DMS114 treated with DMSO at 0.1 percent for 48 hours (cell line): ENCODE measurements around the gene ABHD8.
A peak's percentile ranks its signal among the peaks of the same experiment; 100 is the strongest.
"Not testable (repeated sequence)": the region's sequence is repeated elsewhere in the genome, so short reads cannot be mapped to it uniquely, and the experiment has no call there.

ENCODE experiments used
- DNase-seq: peaks from one replicate; lab custom pipeline; 2025; ENCODE audit not compliant: unreplicated experiment; lab: John Stamatoyannopoulos, UW

The ABHD8 gene

GRCh38 chr19:17300992-17301619 is 2.1 kb downstream of the ABHD8 start:
- DNase-seq: no peak

GRCh38 chr19:17296976-17297375 is 6.2 kb downstream of the ABHD8 start:
- DNase-seq: no peak

GRCh38 chr19:17296273-17296672 is 7.0 kb downstream of the ABHD8 start:
- DNase-seq: no peak

GRCh38 chr19:17295551-17295950 is 7.7 kb downstream of the ABHD8 start:
- DNase-seq: not testable (repeated sequence)

- DNase-seq: no peak
These were observed 9.0 kb downstream of the ABHD8 start for GRCh38 chr19:17294051-17294891.

- no peak for DNase-seq
These were observed 9.6 kb downstream of the ABHD8 start for GRCh38 chr19:17293605-17294004.

GRCh38 chr19:17292301-17293074 is 10.7 kb downstream of the ABHD8 start:
- peak; percentile 29 for DNase-seq

GRCh38 chr19:17289489-17289888 is 13.7 kb downstream of the ABHD8 start:
- DNase-seq: no peak

GRCh38 chr19:17286752-17287151 is 16.5 kb downstream of the ABHD8 start:
- DNase-seq: no peak

GRCh38 chr19:17286263-17286662 is 17.0 kb downstream of the ABHD8 start:
- no peak for DNase-seq

- DNase-seq: no peak
These were observed 17.6 kb downstream of the ABHD8 start for GRCh38 chr19:17285415-17286135.

GRCh38 chr19:17283504-17283996 is 19.7 kb downstream of the ABHD8 start:
- no peak for DNase-seq

- DNase-seq: peak; percentile 70
These were observed 20.6 kb downstream of the ABHD8 start for GRCh38 chr19:17282488-17283125.

- peak; percentile 35 for DNase-seq
These were observed 21.6 kb downstream of the ABHD8 start, which contains the start of gene ANKLE1 for GRCh38 chr19:17281391-17282304. ANKLE1 (plus strand) TSS chr19:17281901; CDS start chr19:17281921, 20 bp downstream.

- no peak for DNase-seq
These were observed 23.8 kb downstream of the ABHD8 start for GRCh38 chr19:17279436-17279835.

- no peak for DNase-seq
These were observed 27.6 kb downstream of the ABHD8 start for GRCh38 chr19:17275441-17276175.

- DNase-seq: not testable (repeated sequence)
These were observed 28.3 kb downstream of the ABHD8 start for GRCh38 chr19:17274892-17275291.

- no peak for DNase-seq
These were observed 34.5 kb downstream of the ABHD8 start for GRCh38 chr19:17268754-17269153.
